Neural cell (in vitro differentiated cells): ENCODE measurements around the gene APOH.

Source experiments
- CTCF ChIP-seq: fragments of 450-650 bp; IDR thresholded peaks from 2 replicates; pipeline ENCODE4 v1.5.1; 2014; ENCODE audit warnings: antibody characterized with exemption, mild to moderate bottlenecking, moderate library complexity; ENCODE audit not compliant: poor library complexity, severe bottlenecking
- SMC3 ChIP-seq: fragments of 450-650 bp; conservative IDR thresholded peaks from 2 replicates; pipeline ENCODE4 v1.6.1; 2014; ENCODE audit warnings: antibody characterized with exemption, mild to moderate bottlenecking, moderate library complexity; ENCODE audit not compliant: poor library complexity

- TF ChIP-seq CTCF (no peak), SMC3 (no peak)
Measured at GRCh38 chr17:66230922-66231591, 1.8 kb upstream of the APOH start.
